Upper lobe of right lung (tissue), 1 donor: ENCODE measurements around the gene PLXDC1. TPM values are rescaled to one million over a fixed set of nuclear protein-coding genes. Genes with fewer than 3 reads are reported as not detected.

Experiments used
- ATAC-seq: fragments of 200-7000 bp; cut with Tn5 transposase; one replicate; pipeline ENCODE4 v1.9.1; 2020; ENCODE audit warnings: mild to moderate bottlenecking, moderate library complexity
- DNase-seq: peaks from one replicate; pipeline ENCODE4 v3.0.0-alpha.2; 2020
- H3K27ac ChIP-seq: fragments of 200-600 bp; one replicate; pipeline ENCODE4 v1.8.0; 2022
- H3K27me3 ChIP-seq: fragments of 200-600 bp; one replicate; pipeline ENCODE4 v1.8.0; 2022; ENCODE audit warnings: mild to moderate bottlenecking
- H3K36me3 ChIP-seq: fragments of 200-600 bp; one replicate; pipeline ENCODE4 v1.8.0; 2022
- H3K4me1 ChIP-seq: fragments of 200-600 bp; one replicate; pipeline ENCODE4 v1.8.0; 2022
- H3K4me3 ChIP-seq: fragments of 200-600 bp; one replicate; pipeline ENCODE4 v1.8.0; 2022; ENCODE audit warnings: mild to moderate bottlenecking
- H3K9me3 ChIP-seq: fragments of 200-600 bp; one replicate; pipeline ENCODE4 v1.8.0; 2022
- CTCF ChIP-seq: fragments of 200-600 bp; IDR thresholded peaks from one replicate; pipeline ENCODE4 v1.8.0; 2022; ENCODE audit warnings: antibody characterized with exemption
- intact Hi-C: fragments of 100-400 bp; cut with DNase I; formaldehyde crosslinking; loops from one replicate; pipeline ENCODE4 v1.11.0; 2022
- total RNA-seq: library from RNA; stranded (reverse); fragmentation: NEBNext Ultra II Directional; extraction: Animal tissue kit (Norgen Biotek cat#: 25700); gene quantifications from one replicate; pipeline ENCODE4 v1.2.1, GENCODE V29; 2021
- donor health status: DM: no; HTN: yes; CAD: no; lungs with severe emphysema.

PLXDC1 gene
- total RNA-seq, 1 donor from 2014 or later, result 14.4 TPM

GRCh38 chr17:39105705-39106104, 45.7 kb downstream of the PLXDC1 start:
- no peak for DNase-seq
- TF ChIP-seq CTCF, result no peak
- ATAC-seq, result no peak
- H3K4me1 ChIP-seq, result no peaks in the 10 kb centered on the region
- H3K4me3 ChIP-seq, result no peak overlapping the region
- no peaks in the 10 kb centered on the region for H3K27me3 ChIP-seq
- H3K9me3 ChIP-seq, result no peaks in the 10 kb centered on the region
- no peak overlapping the region for H3K27ac ChIP-seq
- intact Hi-C loops, result no loop called here
- no peaks in the 10 kb centered on the region for H3K36me3 ChIP-seq

GRCh38 chr17:39104657-39105056, 46.8 kb downstream of the PLXDC1 start:
- DNase-seq (no peak), ATAC-seq (no peak)
- no peaks in the 10 kb centered on the region for H3K27me3 ChIP-seq
- H3K4me1 ChIP-seq, result peaks cover 1% of the 10 kb centered on the region
- intact Hi-C loops, result no loop called here
- no peak overlapping the region for H3K27ac ChIP-seq
- no peak overlapping the region for H3K4me3 ChIP-seq
- TF ChIP-seq CTCF, result no peak
- H3K36me3 ChIP-seq, result no peaks in the 10 kb centered on the region
- H3K9me3 ChIP-seq, result no peaks in the 10 kb centered on the region

GRCh38 chr17:39104046-39104445, 47.4 kb downstream of the PLXDC1 start:
- no peak overlapping the region for H3K27ac ChIP-seq
- peaks cover 7% of the 10 kb centered on the region for H3K4me1 ChIP-seq
- no peaks in the 10 kb centered on the region for H3K9me3 ChIP-seq
- no peak for DNase-seq
- no peaks in the 10 kb centered on the region for H3K36me3 ChIP-seq
- ATAC-seq, result no peak
- intact Hi-C loops, result no loop called here
- no peak for TF ChIP-seq CTCF
- no peak overlapping the region for H3K4me3 ChIP-seq
- H3K27me3 ChIP-seq, result no peaks in the 10 kb centered on the region

GRCh38 chr17:39101091-39101490, 50.3 kb downstream of the PLXDC1 start:
- intact Hi-C loops, result no loop called here
- ATAC-seq, result no peak
- H3K27ac ChIP-seq, result no peak overlapping the region

GRCh38 chr17:39100530-39100929, 50.9 kb downstream of the PLXDC1 start:
- H3K27me3 ChIP-seq, result no peaks in the 10 kb centered on the region
- peaks cover 30% of the 10 kb centered on the region for H3K4me1 ChIP-seq
- TF ChIP-seq CTCF, result no peak
- H3K9me3 ChIP-seq, result no peaks in the 10 kb centered on the region
- H3K4me3 ChIP-seq, result no peak overlapping the region
- no peak for ATAC-seq
- intact Hi-C loops, result no loop called here
- no peaks in the 10 kb centered on the region for H3K36me3 ChIP-seq
- DNase-seq, result no peak
- H3K27ac ChIP-seq, result no peak overlapping the region

More at GRCh38 chr17:39101091-39101490, 50.3 kb downstream of the PLXDC1 start:
- Histone ChIP-seq H3K27me3 (no peaks in the 10 kb centered on the region), H3K4me1 (peaks cover 25% of the 10 kb centered on the region), H3K9me3 (no peaks in the 10 kb centered on the region), H3K4me3 (no peak overlapping the region), H3K36me3 (no peaks in the 10 kb centered on the region)
- TF ChIP-seq CTCF, result no peak
- no peak for DNase-seq

GRCh38 chr17:39099663-39100286, 51.7 kb downstream of the PLXDC1 start:
- intact Hi-C loops, result no loop called here
- no peak for DNase-seq
- H3K36me3 ChIP-seq, result no peaks in the 10 kb centered on the region
- no peaks in the 10 kb centered on the region for H3K27me3 ChIP-seq
- peak overlapping the region; percentile 24 for H3K27ac ChIP-seq
- ATAC-seq, result no peak
- no peak overlapping the region for H3K4me3 ChIP-seq
- TF ChIP-seq CTCF, result no peak
- H3K9me3 ChIP-seq, result no peaks in the 10 kb centered on the region
- peaks cover 35% of the 10 kb centered on the region for H3K4me1 ChIP-seq
